Suppressor macrophage treated with lipopolysaccharide for 1 hour (primary cell): ENCODE results near the gene TNFRSF25.

ENCODE experiments used
- DNase-seq, 3 donors: peaks; one replicate each; pipeline ENCODE4 v3.0.0-alpha.2; 2020 to 2022

The TNFRSF25 gene

GRCh38 chr1:6414443-6414844 is 51.5 kb downstream of the TNFRSF25 start:
- peak; percentile 35 to 61 (median 39) for DNase-seq

DNA sequence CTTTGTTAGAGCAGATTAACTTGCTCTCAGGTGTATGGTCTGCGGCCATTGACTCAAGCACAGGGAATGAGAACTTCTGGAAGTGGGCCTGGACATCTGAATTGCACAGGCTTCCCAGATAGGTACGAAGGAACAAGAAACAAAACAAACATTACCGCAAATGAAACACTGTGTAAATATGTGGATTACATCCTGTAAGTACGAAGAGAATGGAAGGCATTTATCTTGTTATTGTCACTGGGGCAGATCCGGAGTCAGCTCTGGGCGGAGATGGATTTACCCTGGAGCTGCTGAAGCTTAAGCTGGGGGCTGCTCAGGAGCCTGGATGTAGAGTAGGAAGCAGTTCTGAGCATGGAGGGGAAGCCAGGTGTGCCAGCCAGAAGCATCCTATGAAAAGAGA is 53.1 kb downstream of the TNFRSF25 start:
- no peak for DNase-seq
